Right renal pelvis (tissue), 4 donors: ENCODE data around the gene DCLK1. TPM values are rescaled to one million over a fixed set of nuclear protein-coding genes. Genes with fewer than 3 reads are reported as not detected.
A peak's percentile ranks its signal among the peaks of the same experiment; 100 is the strongest.

Source experiments
- DNase-seq, 4 donors: peaks; one replicate each; pipeline ENCODE4 v3.0.0-alpha.2; 2013; ENCODE audit warnings: low read depth in 4 of 4, low spot score in 3 of 4, missing footprints in 1 of 4
- polyA plus RNA-seq, 4 donors: library from polyadenylated mRNA; unstranded; fragments of 120-200 nt; gene quantifications; one replicate each; pipeline ENCODE4 v1.2.1, GENCODE V29; 2013; ENCODE audit not compliant: insufficient read length in 4 of 4

Gene DCLK1
- polyA plus RNA-seq, 4 donors: 5.6 to 7.0 (median 6.3) TPM

- no peak for DNase-seq
Observed at GRCh38 chr13:35727881-35728280, 403.3 kb downstream of the DCLK1 start.

- peak in 1 of 4 donors; percentile 16 for DNase-seq
Observed at GRCh38 chr13:35724446-35724845, 406.7 kb downstream of the DCLK1 start.

GRCh38 chr13:35723821-35724220, 407.4 kb downstream of the DCLK1 start:
- no peak for DNase-seq

GRCh38 chr13:35723053-35723461, 408.1 kb downstream of the DCLK1 start:
- no peak for DNase-seq

- no peak for DNase-seq
Observed at GRCh38 chr13:35722458-35723052, 408.6 kb downstream of the DCLK1 start.

- DNase-seq: peak in 3 of 4 donors; percentile 20 to 57 (median 40)
Observed at GRCh38 chr13:35720690-35721554, 410.3 kb downstream of the DCLK1 start.

- DNase-seq: no peak
Observed at GRCh38 chr13:35720290-35720689, 410.9 kb downstream of the DCLK1 start.

Other genes with a start within 250 kb of the DCLK1 start
- 1 to 10 TPM; 1.3 to 3.7 (median 3.4) TPM for gene SOHLH2, start 83.2 kb upstream of the DCLK1 start, polyA plus RNA-seq
- 1 to 10 TPM; 4.2 to 6.9 (median 5.8) TPM for gene CCDC169, start 166.4 kb upstream of the DCLK1 start, polyA plus RNA-seq
- 10 to 100 TPM; 75.7 to 93.7 (median 85.6) TPM for gene SPART, start 215.0 kb upstream of the DCLK1 start, polyA plus RNA-seq